ENCODE results near the gene SMG7. TPM values are rescaled to one million over a fixed set of nuclear protein-coding genes. Genes with fewer than 3 reads are reported as not detected.

Gene SMG7
- total RNA-seq, 1 donor from 2014 or later, result 70.2 TPM

DNA sequence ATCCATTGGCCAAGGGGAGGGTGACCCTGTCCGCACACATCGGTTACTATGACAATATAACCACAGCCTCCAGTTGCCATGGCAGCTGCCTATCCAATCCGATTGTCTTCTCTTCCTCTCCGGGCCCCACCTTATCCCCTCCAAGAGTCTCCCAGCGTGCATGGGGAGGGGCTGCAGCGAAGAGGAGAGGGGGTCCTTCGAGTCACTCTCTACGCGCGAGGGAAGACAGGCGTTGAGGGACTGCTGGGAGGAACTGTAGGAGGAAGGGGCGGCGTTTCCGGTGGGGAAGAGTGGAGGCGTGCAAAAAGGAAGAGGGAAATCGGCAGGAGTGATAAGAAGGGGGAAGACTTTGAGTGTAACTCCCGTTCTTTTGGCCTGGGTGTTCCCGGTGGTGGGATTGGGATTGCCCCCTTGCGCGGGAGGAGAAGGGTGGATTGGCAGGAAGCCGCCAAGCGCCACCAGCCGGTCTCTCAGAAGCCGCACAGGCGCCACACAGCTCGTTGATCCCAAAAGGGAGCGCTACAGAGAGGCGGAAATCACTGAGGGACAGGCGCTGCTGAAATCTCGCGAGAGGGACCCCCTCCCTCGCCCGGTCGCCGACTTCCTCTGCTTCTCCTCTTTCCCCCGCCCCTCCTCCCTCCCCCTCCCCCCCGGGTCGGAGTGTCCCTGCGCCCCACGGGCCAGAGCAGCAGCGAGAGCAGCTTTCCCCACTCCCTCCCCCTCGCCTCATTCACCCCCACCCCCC, 384 bp upstream of the SMG7 start:
- DNase-seq (ENCODE audit: low spot score), result peak; percentile 98
- H3K4me1 Mint-ChIP-seq (ENCODE audit: unreplicated experiment), result peaks cover 16% of the 10 kb centered on the region
- peaks cover 10% of the 10 kb centered on the region for H3K36me3 Mint-ChIP-seq (ENCODE audit: low read depth, unreplicated experiment)
- peak overlapping the region; percentile 94 for H3K4me3 Mint-ChIP-seq (ENCODE audit: unreplicated experiment)
- TF ChIP-seq, protein P1, sequence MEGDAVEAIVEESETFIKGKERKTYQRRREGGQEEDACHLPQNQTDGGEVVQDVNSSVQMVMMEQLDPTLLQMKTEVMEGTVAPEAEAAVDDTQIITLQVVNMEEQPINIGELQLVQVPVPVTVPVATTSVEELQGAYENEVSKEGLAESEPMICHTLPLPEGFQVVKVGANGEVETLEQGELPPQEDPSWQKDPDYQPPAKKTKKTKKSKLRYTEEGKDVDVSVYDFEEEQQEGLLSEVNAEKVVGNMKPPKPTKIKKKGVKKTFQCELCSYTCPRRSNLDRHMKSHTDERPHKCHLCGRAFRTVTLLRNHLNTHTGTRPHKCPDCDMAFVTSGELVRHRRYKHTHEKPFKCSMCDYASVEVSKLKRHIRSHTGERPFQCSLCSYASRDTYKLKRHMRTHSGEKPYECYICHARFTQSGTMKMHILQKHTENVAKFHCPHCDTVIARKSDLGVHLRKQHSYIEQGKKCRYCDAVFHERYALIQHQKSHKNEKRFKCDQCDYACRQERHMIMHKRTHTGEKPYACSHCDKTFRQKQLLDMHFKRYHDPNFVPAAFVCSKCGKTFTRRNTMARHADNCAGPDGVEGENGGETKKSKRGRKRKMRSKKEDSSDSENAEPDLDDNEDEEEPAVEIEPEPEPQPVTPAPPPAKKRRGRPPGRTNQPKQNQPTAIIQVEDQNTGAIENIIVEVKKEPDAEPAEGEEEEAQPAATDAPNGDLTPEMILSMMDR (IDR thresholded peaks at IDR 0.05; ENCODE audit: unreplicated experiment), result no peak
- peak overlapping the region; percentile 98 for H3K27ac Mint-ChIP-seq (ENCODE audit: unreplicated experiment)
- H3K9me3 Mint-ChIP-seq (ENCODE audit: unreplicated experiment), result no peaks in the 10 kb centered on the region
- H3K27me3 Mint-ChIP-seq (ENCODE audit: unreplicated experiment), result peaks cover 21% of the 10 kb centered on the region

DNA sequence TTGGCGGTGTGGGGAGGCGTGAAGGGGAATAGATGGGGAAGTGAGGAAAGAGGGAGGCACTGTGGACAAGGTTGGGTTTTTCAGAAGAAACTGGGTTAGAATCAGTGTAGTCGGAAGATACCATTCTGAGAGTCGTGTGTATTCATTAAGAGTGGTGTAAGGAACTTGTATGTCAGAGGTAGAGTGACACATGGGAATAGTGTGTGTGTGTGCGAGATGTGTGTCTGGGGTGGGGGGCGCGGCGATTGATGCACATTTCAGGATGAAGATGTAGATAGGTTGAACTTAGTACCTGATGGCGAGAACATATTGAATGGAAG, 878 bp downstream of the SMG7 start:
- H3K27ac Mint-ChIP-seq (ENCODE audit: unreplicated experiment), result peak overlapping the region; percentile 86
- H3K4me3 Mint-ChIP-seq (ENCODE audit: unreplicated experiment), result peak overlapping the region; percentile 94
- peaks cover 21% of the 10 kb centered on the region for H3K27me3 Mint-ChIP-seq (ENCODE audit: unreplicated experiment)
- H3K9me3 Mint-ChIP-seq (ENCODE audit: unreplicated experiment), result no peaks in the 10 kb centered on the region
- peaks cover 17% of the 10 kb centered on the region for H3K4me1 Mint-ChIP-seq (ENCODE audit: unreplicated experiment)
- no peak for DNase-seq (ENCODE audit: low spot score)
- TF ChIP-seq, protein P1 (IDR thresholded peaks at IDR 0.05; ENCODE audit: unreplicated experiment), result no peak
- peaks cover 10% of the 10 kb centered on the region for H3K36me3 Mint-ChIP-seq (ENCODE audit: low read depth, unreplicated experiment)

DNA sequence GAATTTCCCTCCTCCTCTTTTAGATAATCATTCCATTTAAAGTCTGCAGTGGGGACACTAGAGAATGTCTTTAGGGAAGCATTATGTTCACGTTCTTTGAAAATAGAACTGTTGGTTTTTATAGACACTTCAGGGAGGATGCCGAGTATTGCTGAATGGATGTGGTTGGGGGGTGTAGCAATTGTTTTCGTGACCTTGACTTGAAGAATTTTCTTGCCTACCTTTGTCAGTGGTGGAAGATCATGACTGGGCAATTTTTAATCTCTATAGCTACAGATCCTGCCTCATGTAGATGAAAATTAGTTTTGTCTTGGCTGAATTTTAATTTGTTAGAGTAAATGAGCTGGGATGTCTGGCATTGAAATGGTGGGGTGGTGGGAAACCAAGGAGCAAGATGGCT, 3.8 kb downstream of the SMG7 start:
- no peak overlapping the region for H3K4me3 Mint-ChIP-seq (ENCODE audit: unreplicated experiment)
- peaks cover 41% of the 10 kb centered on the region for H3K4me1 Mint-ChIP-seq (ENCODE audit: unreplicated experiment)
- H3K27me3 Mint-ChIP-seq (ENCODE audit: unreplicated experiment), result peaks cover 16% of the 10 kb centered on the region
- DNase-seq (ENCODE audit: low spot score), result no peak
- H3K9me3 Mint-ChIP-seq (ENCODE audit: unreplicated experiment), result no peaks in the 10 kb centered on the region
- TF ChIP-seq, protein P1 (IDR thresholded peaks at IDR 0.05; ENCODE audit: unreplicated experiment), result no peak
- peaks cover 6% of the 10 kb centered on the region for H3K36me3 Mint-ChIP-seq (ENCODE audit: low read depth, unreplicated experiment)
- no peak overlapping the region for H3K27ac Mint-ChIP-seq (ENCODE audit: unreplicated experiment)

DNA sequence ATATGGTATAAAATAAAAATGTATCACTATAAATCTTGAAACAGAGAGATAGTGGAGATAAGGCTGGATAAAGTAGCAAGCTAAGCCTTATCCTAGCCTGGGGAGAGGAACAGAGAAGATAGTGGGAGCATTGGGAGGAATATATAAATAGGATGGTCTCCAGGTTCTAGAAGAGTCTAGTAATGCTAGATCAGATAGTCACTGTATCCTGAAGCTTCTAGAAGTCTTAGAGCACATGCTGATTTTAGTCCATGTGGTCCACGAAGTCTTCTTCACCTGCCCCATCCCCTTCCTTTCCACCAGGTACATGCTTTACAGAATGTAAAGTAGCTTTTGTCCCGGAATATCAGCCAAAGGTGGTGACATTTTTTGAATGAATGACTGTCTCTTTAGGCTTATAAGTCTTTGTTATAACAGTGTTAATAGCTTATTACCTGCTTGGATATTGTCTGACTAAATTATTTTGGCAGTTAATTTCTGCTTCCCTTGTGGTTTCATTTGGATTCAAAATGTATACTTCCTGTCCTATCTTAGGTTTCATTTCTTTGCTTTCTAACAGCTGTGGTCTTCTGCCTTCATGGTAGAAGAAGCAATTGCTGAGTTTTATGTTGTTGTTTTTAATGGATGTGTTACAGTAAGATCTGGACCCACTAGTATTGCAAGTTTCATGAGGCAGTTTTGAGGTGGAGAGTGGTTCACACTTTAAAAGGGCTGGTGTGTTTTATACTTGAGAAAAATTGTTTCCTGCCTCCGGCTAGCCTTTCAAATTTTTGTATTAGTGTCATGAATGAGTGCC, 5.9 kb downstream of the SMG7 start:
- Mint-ChIP-seq H3K4me1 (ENCODE audit: unreplicated experiment) (peaks cover 50% of the 10 kb centered on the region), H3K4me3 (ENCODE audit: unreplicated experiment) (no peak overlapping the region), H3K27me3 (ENCODE audit: unreplicated experiment) (peaks cover under 1% of the 10 kb centered on the region), H3K9me3 (ENCODE audit: unreplicated experiment) (no peaks in the 10 kb centered on the region), H3K27ac (ENCODE audit: unreplicated experiment) (peak overlapping the region; percentile 65), H3K36me3 (ENCODE audit: low read depth, unreplicated experiment) (peaks cover 5% of the 10 kb centered on the region)
- DNase-seq (ENCODE audit: low spot score), result no peak
- TF ChIP-seq, protein P1 (IDR thresholded peaks at IDR 0.05; ENCODE audit: unreplicated experiment), result no peak

DNA sequence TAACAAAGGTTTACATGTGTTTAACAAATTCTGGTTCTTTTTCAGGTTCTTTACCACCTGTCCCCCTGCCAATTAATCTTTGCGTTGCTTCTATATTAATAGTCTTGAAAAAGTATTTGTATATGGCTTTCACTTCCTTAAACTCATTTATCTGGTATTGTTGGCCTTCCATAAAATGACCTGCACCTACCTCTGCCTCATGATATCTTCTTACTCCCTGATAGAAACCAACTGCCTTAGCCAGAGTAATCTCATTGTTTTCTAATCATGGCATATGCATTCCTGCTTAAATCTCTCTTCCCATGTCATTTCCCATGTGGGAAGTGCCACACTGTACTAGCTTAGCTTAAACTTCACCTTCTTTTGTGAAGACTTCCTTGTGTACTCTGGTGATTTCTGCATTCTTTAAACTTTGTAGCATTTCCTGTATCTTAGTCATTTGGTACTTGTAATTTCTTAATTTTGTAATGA, 8.7 kb downstream of the SMG7 start:
- DNase-seq (ENCODE audit: low spot score), result no peak
- H3K36me3 Mint-ChIP-seq (ENCODE audit: low read depth, unreplicated experiment), result no peaks in the 10 kb centered on the region
- no peaks in the 10 kb centered on the region for H3K9me3 Mint-ChIP-seq (ENCODE audit: unreplicated experiment)
- H3K27ac Mint-ChIP-seq (ENCODE audit: unreplicated experiment), result peak overlapping the region; percentile 88
- TF ChIP-seq, protein P1 (IDR thresholded peaks at IDR 0.05; ENCODE audit: unreplicated experiment), result no peak
- peaks cover 47% of the 10 kb centered on the region for H3K4me1 Mint-ChIP-seq (ENCODE audit: unreplicated experiment)
- H3K4me3 Mint-ChIP-seq (ENCODE audit: unreplicated experiment), result peak overlapping the region; percentile 2
- H3K27me3 Mint-ChIP-seq (ENCODE audit: unreplicated experiment), result no peaks in the 10 kb centered on the region
